ENCODE measurements around the gene CD99L2.

CD99L2 gene

GRCh38 chrX:150868625-150869024 is 29.8 kb downstream of the CD99L2 start:
- no peaks in the 10 kb centered on the region for H3K79me2 ChIP-seq (ENCODE audit: insufficient read depth, low read length)
- TF ChIP-seq CTCF (IDR thresholded peaks at IDR 0.05; ENCODE audit: low read length) = no peak
- TF ChIP-seq EZH2 (IDR thresholded peaks at IDR 0.05; ENCODE audit: borderline replicate concordance, low read length) = no peak
- no peaks in the 10 kb centered on the region; the same call in 1 of the 2 replicates for H3K36me3 ChIP-seq (ENCODE audit: insufficient read depth, low read length)
- H3K4me1 ChIP-seq (ENCODE audit: insufficient read depth, low read length, severe bottlenecking) = peaks cover under 1% of the 10 kb centered on the region
- H3K9ac ChIP-seq (ENCODE audit: low read length) = no peak overlapping the region
- H2AFZ ChIP-seq (ENCODE audit: low read length) = no peak overlapping the region
- no peaks in the 10 kb centered on the region for H3K27me3 ChIP-seq (ENCODE audit: insufficient read depth, low read length)
- no peaks in the 10 kb centered on the region for H3K9me3 ChIP-seq (ENCODE audit: low read length)
- H3K27ac ChIP-seq (ENCODE audit: low read depth, low read length, poor library complexity, severe bottlenecking) = no peak overlapping the region
- no peaks in the 10 kb centered on the region for H3K9me2 ChIP-seq (ENCODE audit: low read depth, low read length)
- H3K4me2 ChIP-seq (ENCODE audit: low read length) = no peak overlapping the region
- H4K20me1 ChIP-seq (ENCODE audit: insufficient read depth, low read length) = no peaks in the 10 kb centered on the region
- H3F3A ChIP-seq (ENCODE audit: insufficient read depth, low read length) = no peaks in the 10 kb centered on the region
- no peak overlapping the region for H3K4me3 ChIP-seq (ENCODE audit: low read depth, low read length, poor library complexity, severe bottlenecking)

GRCh38 chrX:150864127-150864526 is 34.3 kb downstream of the CD99L2 start:
- H3K9me3 ChIP-seq (ENCODE audit: low read length) = no peaks in the 10 kb centered on the region
- TF ChIP-seq EZH2 (IDR thresholded peaks at IDR 0.05; ENCODE audit: borderline replicate concordance, low read length) (no peak), CTCF (IDR thresholded peaks at IDR 0.05; ENCODE audit: low read length) (no peak)
- no peaks in the 10 kb centered on the region for H4K20me1 ChIP-seq (ENCODE audit: insufficient read depth, low read length)
- H3K27ac ChIP-seq (ENCODE audit: low read depth, low read length, poor library complexity, severe bottlenecking) = no peak overlapping the region
- H3K27me3 ChIP-seq (ENCODE audit: insufficient read depth, low read length) = no peaks in the 10 kb centered on the region
- no peaks in the 10 kb centered on the region for H3F3A ChIP-seq (ENCODE audit: insufficient read depth, low read length)
- no peaks in the 10 kb centered on the region for H3K9me2 ChIP-seq (ENCODE audit: low read depth, low read length)
- H3K36me3 ChIP-seq (ENCODE audit: insufficient read depth, low read length) = no peaks in the 10 kb centered on the region; the same call in 1 of the 2 replicates
- no peak overlapping the region for H2AFZ ChIP-seq (ENCODE audit: low read length)
- H3K4me3 ChIP-seq (ENCODE audit: low read depth, low read length, poor library complexity, severe bottlenecking) = no peak overlapping the region
- H3K79me2 ChIP-seq (ENCODE audit: insufficient read depth, low read length) = no peaks in the 10 kb centered on the region
- H3K4me2 ChIP-seq (ENCODE audit: low read length) = no peak overlapping the region
- no peak overlapping the region for H3K9ac ChIP-seq (ENCODE audit: low read length)
- H3K4me1 ChIP-seq (ENCODE audit: insufficient read depth, low read length, severe bottlenecking) = no peaks in the 10 kb centered on the region

GRCh38 chrX:150863191-150863590 is 35.3 kb downstream of the CD99L2 start:
- Histone ChIP-seq H4K20me1 (ENCODE audit: insufficient read depth, low read length) (no peaks in the 10 kb centered on the region), H3K4me1 (ENCODE audit: insufficient read depth, low read length, severe bottlenecking) (no peaks in the 10 kb centered on the region), H3F3A (ENCODE audit: insufficient read depth, low read length) (no peaks in the 10 kb centered on the region), H3K27ac (ENCODE audit: low read depth, low read length, poor library complexity, severe bottlenecking) (no peak overlapping the region), H3K27me3 (ENCODE audit: insufficient read depth, low read length) (no peaks in the 10 kb centered on the region), H3K9ac (ENCODE audit: low read length) (no peak overlapping the region), H3K4me2 (ENCODE audit: low read length) (no peak overlapping the region), H3K79me2 (ENCODE audit: insufficient read depth, low read length) (no peaks in the 10 kb centered on the region), H2AFZ (ENCODE audit: low read length) (no peak overlapping the region), H3K36me3 (ENCODE audit: insufficient read depth, low read length) (no peaks in the 10 kb centered on the region; the same call in 1 of the 2 replicates), H3K9me3 (ENCODE audit: low read length) (no peaks in the 10 kb centered on the region), H3K4me3 (ENCODE audit: low read depth, low read length, poor library complexity, severe bottlenecking) (no peak overlapping the region), H3K9me2 (ENCODE audit: low read depth, low read length) (no peaks in the 10 kb centered on the region)
- TF ChIP-seq CTCF (IDR thresholded peaks at IDR 0.05; ENCODE audit: low read length) (no peak), EZH2 (IDR thresholded peaks at IDR 0.05; ENCODE audit: borderline replicate concordance, low read length) (no peak)
